OCI-LY3 (cell line): ENCODE data around the gene ANKRD39.

Source experiments
- H2AFZ ChIP-seq: fragments of 200-600, 300-600 bp; shearing (Covaris generic); 2 replicates; pipeline ENCODE4 v1.6.0; 2014; ENCODE audit warnings: antibody characterized with exemption, low read depth, low read length
- H3K27ac ChIP-seq: fragments of 200-600, 300-600 bp; sonication (generic); 2 replicates; pipeline ENCODE4 v1.5.1; 2014; ENCODE audit warnings: mild to moderate bottlenecking, low read length, moderate library complexity, mixed read lengths
- H3K27me3 ChIP-seq: fragments of 200-600, 300-600 bp; sonication (generic); 2 replicates; pipeline ENCODE4 v1.6.1; 2014; ENCODE audit warnings: low read depth, low read length, mixed read lengths
- H3K36me3 ChIP-seq: fragments of 200-600, 300-600 bp; sonication (generic); replicated peaks from 2 replicates; pipeline ENCODE3; 2014; ENCODE audit warnings: low read depth, low read length, mixed read lengths
- H3K4me1 ChIP-seq: fragments of 300-600, 200-600 bp; sonication (generic); 2 replicates; pipeline ENCODE4 v1.6.1; 2014; ENCODE audit warnings: low read length, mixed read lengths
- H3K4me2 ChIP-seq: fragments of 200-600, 300-600 bp; sonication (generic); 2 replicates; pipeline ENCODE4 v1.6.1; 2014; ENCODE audit warnings: low read length, mixed read lengths
- H3K4me3 ChIP-seq: fragments of 300-600, 200-600 bp; sonication (generic); 2 replicates; pipeline ENCODE4 v1.5.1; 2014; ENCODE audit warnings: antibody characterized with exemption, mild to moderate bottlenecking, low read length, moderate library complexity
- H3K79me2 ChIP-seq: fragments of 300-600, 200-600 bp; shearing (Covaris generic); 2 replicates; pipeline ENCODE4 v1.6.1; 2014; ENCODE audit warnings: mild to moderate bottlenecking, low read length, mixed read lengths
- H3K9ac ChIP-seq: fragments of 300-600, 200-600 bp; shearing (Covaris generic); 2 replicates; pipeline ENCODE4 v1.6.0; 2014; ENCODE audit warnings: mild to moderate bottlenecking, low read length, moderate library complexity
- H3K9me3 ChIP-seq: fragments of 200-600, 300-600 bp; shearing (Covaris generic); 2 replicates; pipeline ENCODE4 v1.6.1; 2014; ENCODE audit warnings: low read length, mixed read lengths; ENCODE audit not compliant: insufficient read depth
- H4K20me1 ChIP-seq: fragments of 200-600, 300-600 bp; sonication (generic); 2 replicates; pipeline ENCODE4 v1.6.1; 2016; ENCODE audit warnings: low read length, mixed read lengths; ENCODE audit not compliant: insufficient read depth
- CTCF ChIP-seq: fragments of 200-600, 300-600 bp; sonication (generic); IDR thresholded peaks from 2 replicates; pipeline ENCODE4 v1.5.1; 2014; ENCODE audit warnings: antibody characterized with exemption, low read length, low read depth
- EZH2phosphoT487 ChIP-seq: fragments of 200-600 bp; shearing (Covaris generic); IDR thresholded peaks from 2 replicates; pipeline ENCODE4 v1.6.1; 2018; ENCODE audit warnings: antibody characterized with exemption, mixed run types, low read depth

The ANKRD39 gene

DNA sequence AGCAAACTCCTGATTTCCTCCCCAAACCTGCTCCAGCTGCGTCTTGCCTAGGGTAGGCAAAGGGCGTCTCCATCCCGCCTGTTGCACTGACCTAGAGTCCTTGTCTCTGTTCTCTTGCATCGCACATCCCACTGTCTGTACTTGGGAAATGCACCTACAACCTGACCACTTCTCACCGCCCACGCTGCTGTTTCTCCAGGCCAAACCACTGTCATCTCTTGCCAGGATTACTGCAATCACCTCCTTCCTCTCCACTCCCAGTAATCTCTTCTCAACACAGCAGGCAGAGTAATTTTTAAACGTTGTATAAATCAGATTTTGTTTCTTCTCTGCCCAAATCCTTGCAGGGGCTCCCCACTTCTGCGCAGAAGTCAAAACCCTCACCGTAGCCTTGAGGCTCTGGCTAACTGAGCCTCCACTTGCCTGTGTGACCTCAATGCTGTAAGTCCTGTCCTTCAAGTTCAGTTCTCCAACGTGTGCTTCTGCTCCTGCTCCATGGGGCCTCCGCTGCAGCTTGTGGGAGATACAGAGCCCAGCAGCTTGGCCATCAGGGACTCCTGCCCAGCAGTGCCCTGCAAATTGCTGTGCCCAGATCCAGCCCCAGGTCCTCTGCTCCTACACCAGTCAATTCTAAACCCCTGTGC, 39.8 kb upstream of the ANKRD39 start:
- no peak overlapping the region for H3K4me2 ChIP-seq
- no peak overlapping the region for H3K9ac ChIP-seq
- no peak overlapping the region for H3K27ac ChIP-seq

GRCh38 chr2:96895746-96896651, 38.2 kb upstream of the ANKRD39 start:
- H2AFZ ChIP-seq = no peak overlapping the region
- no peaks in the 10 kb centered on the region for H3K36me3 ChIP-seq
- no peaks in the 10 kb centered on the region for H4K20me1 ChIP-seq
- H3K4me2 ChIP-seq = no peak overlapping the region
- TF ChIP-seq EZH2phosphoT487 (no peak), CTCF (no peak)
- no peaks in the 10 kb centered on the region for H3K79me2 ChIP-seq
- H3K4me3 ChIP-seq = no peak overlapping the region
- no peaks in the 10 kb centered on the region; the same call in 1 of the 2 replicates for H3K27me3 ChIP-seq
- no peaks in the 10 kb centered on the region for H3K4me1 ChIP-seq
- no peak overlapping the region for H3K9ac ChIP-seq
- no peak overlapping the region for H3K27ac ChIP-seq
- no peaks in the 10 kb centered on the region for H3K9me3 ChIP-seq

More for the DNA sequence above, 39.8 kb upstream of the ANKRD39 start:
- H3K9me3 ChIP-seq = no peaks in the 10 kb centered on the region
- no peaks in the 10 kb centered on the region for H4K20me1 ChIP-seq
- no peaks in the 10 kb centered on the region for H3K36me3 ChIP-seq
- H3K4me1 ChIP-seq = no peaks in the 10 kb centered on the region
- no peak overlapping the region for H2AFZ ChIP-seq
- no peaks in the 10 kb centered on the region for H3K79me2 ChIP-seq
- no peak overlapping the region for H3K4me3 ChIP-seq
- TF ChIP-seq EZH2phosphoT487 (no peak), CTCF (no peak)
- H3K27me3 ChIP-seq = no peaks in the 10 kb centered on the region

DNA sequence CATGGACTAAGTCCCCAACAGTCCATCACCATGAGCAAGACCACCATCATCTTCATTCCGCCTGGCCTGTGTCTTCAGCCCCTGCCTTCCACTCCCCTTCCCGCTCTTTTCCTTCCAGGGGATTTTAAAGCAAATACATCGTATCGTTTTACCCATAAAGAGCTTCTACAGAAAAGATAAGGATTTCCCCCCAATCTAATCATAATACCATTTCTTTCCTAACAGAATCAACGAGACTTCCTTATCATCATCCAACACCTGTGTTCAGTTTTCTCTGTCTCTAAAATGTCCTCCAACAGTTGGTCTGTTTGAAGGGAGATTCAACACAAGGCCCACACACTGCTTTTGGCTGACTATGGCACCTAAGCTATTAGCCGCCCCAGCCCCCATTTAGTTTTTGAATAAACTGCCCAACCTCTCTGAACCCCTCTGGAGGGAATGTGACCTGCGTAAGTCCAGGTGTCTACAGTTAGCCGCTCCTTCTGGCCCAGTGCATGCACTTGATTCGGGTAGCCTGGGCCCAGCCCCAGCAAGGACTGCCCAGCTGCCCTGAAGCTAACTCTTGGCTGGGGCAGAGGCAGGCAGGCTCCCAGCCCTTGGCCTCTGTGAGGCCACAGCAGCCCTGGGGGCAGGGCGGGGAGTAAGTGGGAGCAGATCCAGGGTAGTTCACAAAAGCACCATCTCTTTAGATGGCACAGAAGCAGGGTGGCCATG, 37.4 kb upstream of the ANKRD39 start:
- Histone ChIP-seq H3K79me2 (no peaks in the 10 kb centered on the region), H3K27me3 (no peaks in the 10 kb centered on the region; the same call in 1 of the 2 replicates), H2AFZ (no peak overlapping the region), H3K27ac (no peak overlapping the region), H3K9me3 (no peaks in the 10 kb centered on the region), H3K36me3 (no peaks in the 10 kb centered on the region), H4K20me1 (no peaks in the 10 kb centered on the region), H3K4me2 (no peak overlapping the region), H3K4me1 (no peaks in the 10 kb centered on the region), H3K9ac (no peak overlapping the region), H3K4me3 (no peak overlapping the region)
- TF ChIP-seq EZH2phosphoT487 = no peak
- no peak for TF ChIP-seq CTCF

DNA sequence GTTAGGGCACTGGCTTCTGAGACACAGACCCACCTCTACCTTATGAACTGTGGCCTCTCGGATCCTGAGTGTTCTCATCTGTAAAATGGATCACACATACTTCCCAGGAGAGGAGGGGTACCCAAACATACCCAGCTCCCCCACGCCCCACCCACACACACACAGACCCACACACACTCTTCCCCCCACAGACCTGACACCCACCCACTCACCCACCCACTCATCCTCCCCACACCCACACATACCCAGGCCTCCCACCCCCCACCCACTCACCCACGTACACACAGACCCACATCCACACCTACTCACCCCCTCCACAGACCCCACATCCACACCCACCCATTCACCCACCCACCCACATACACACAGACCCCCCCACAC, 36.3 kb upstream of the ANKRD39 start:
- Histone ChIP-seq H3K9ac (no peak overlapping the region), H3K4me3 (no peak overlapping the region), H2AFZ (no peak overlapping the region), H3K79me2 (no peaks in the 10 kb centered on the region), H3K4me2 (no peak overlapping the region), H3K27ac (no peak overlapping the region), H3K36me3 (no peaks in the 10 kb centered on the region), H3K4me1 (no peaks in the 10 kb centered on the region), H3K27me3 (no peaks in the 10 kb centered on the region; the same call in 1 of the 2 replicates), H3K9me3 (no peaks in the 10 kb centered on the region), H4K20me1 (no peaks in the 10 kb centered on the region)
- TF ChIP-seq EZH2phosphoT487 (no peak), CTCF (no peak)
